ENCODE measurements around the gene PSME1.

Gene PSME1

DNA sequence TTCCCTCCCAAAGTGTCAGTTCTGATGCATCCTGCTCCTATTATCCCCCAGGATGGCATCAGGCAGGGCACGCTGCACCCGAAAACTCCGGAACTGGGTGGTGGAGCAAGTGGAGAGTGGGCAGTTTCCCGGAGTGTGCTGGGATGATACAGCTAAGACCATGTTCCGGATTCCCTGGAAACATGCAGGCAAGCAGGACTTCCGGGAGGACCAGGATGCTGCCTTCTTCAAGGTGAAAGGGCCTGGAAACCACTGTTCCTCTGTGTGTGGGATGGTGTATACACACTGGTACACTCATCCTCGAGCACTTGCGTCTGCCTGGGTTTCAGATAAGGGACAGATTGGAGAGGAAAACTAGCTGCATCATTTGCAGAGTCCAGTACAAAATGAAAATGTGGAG is 26.1 kb downstream of the PSME1 start:
- TF ChIP-seq TEAD4 (IDR thresholded peaks at IDR 0.05) (no peak), TAF1 (IDR thresholded peaks at IDR 0.05; ENCODE audit: low read depth) (no peak), TCF12 (IDR thresholded peaks at IDR 0.05; ENCODE audit: low read depth) (no peak), FOXM1 (IDR thresholded peaks at IDR 0.05; ENCODE audit: borderline replicate concordance, low read depth) (no peak), CREB1 (IDR thresholded peaks at IDR 0.05; ENCODE audit: low read depth) (no peak), CEBPB (IDR thresholded peaks at IDR 0.05) (no peak), RAD21 (IDR thresholded peaks at IDR 0.05; ENCODE audit: low read depth) (no peak), EP300 (IDR thresholded peaks at IDR 0.05; ENCODE audit: borderline replicate concordance) (no peak), YY1 (IDR thresholded peaks at IDR 0.05; ENCODE audit: low read depth) (no peak), NFIC (IDR thresholded peaks at IDR 0.05) (no peak), ZBTB7A (IDR thresholded peaks at IDR 0.05; ENCODE audit: low read depth) (no peak), EGR1 (IDR thresholded peaks at IDR 0.05) (no peak)
- TF ChIP-seq, protein P1, sequence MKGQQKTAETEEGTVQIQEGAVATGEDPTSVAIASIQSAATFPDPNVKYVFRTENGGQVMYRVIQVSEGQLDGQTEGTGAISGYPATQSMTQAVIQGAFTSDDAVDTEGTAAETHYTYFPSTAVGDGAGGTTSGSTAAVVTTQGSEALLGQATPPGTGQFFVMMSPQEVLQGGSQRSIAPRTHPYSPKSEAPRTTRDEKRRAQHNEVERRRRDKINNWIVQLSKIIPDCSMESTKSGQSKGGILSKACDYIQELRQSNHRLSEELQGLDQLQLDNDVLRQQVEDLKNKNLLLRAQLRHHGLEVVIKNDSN (IDR thresholded peaks at IDR 0.05), result no peak
- TF ChIP-seq, protein P2, sequence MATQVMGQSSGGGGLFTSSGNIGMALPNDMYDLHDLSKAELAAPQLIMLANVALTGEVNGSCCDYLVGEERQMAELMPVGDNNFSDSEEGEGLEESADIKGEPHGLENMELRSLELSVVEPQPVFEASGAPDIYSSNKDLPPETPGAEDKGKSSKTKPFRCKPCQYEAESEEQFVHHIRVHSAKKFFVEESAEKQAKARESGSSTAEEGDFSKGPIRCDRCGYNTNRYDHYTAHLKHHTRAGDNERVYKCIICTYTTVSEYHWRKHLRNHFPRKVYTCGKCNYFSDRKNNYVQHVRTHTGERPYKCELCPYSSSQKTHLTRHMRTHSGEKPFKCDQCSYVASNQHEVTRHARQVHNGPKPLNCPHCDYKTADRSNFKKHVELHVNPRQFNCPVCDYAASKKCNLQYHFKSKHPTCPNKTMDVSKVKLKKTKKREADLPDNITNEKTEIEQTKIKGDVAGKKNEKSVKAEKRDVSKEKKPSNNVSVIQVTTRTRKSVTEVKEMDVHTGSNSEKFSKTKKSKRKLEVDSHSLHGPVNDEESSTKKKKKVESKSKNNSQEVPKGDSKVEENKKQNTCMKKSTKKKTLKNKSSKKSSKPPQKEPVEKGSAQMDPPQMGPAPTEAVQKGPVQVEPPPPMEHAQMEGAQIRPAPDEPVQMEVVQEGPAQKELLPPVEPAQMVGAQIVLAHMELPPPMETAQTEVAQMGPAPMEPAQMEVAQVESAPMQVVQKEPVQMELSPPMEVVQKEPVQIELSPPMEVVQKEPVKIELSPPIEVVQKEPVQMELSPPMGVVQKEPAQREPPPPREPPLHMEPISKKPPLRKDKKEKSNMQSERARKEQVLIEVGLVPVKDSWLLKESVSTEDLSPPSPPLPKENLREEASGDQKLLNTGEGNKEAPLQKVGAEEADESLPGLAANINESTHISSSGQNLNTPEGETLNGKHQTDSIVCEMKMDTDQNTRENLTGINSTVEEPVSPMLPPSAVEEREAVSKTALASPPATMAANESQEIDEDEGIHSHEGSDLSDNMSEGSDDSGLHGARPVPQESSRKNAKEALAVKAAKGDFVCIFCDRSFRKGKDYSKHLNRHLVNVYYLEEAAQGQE (IDR thresholded peaks at IDR 0.05; ENCODE audit: low read depth), result no peak
- TF ChIP-seq, protein P3, sequence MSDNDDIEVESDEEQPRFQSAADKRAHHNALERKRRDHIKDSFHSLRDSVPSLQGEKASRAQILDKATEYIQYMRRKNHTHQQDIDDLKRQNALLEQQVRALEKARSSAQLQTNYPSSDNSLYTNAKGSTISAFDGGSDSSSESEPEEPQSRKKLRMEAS (IDR thresholded peaks at IDR 0.05), result no peak

DNA sequence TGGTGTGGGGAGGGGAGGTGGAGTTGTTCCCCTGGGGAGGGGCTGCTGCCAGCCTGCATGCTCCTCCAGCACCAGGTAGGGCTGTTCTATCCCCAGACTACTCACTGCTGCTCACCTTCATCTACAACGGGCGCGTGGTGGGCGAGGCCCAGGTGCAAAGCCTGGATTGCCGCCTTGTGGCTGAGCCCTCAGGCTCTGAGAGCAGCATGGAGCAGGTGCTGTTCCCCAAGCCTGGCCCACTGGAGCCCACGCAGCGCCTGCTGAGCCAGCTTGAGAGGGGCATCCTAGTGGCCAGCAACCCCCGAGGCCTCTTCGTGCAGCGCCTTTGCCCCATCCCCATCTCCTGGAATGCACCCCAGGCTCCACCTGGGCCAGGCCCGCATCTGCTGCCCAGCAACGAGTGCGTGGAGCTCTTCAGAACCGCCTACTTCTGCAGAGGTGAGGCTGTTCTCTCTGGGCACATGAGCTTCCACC is 28.6 kb downstream of the PSME1 start:
- TF ChIP-seq CEBPB (IDR thresholded peaks at IDR 0.05), result no peak
- TF ChIP-seq CREB1 (IDR thresholded peaks at IDR 0.05; ENCODE audit: low read depth), result no peak
- no peak for TF ChIP-seq EP300 (IDR thresholded peaks at IDR 0.05; ENCODE audit: borderline replicate concordance)
- no peak for TF ChIP-seq FOXM1 (IDR thresholded peaks at IDR 0.05; ENCODE audit: borderline replicate concordance, low read depth)
- no peak for TF ChIP-seq TAF1 (IDR thresholded peaks at IDR 0.05; ENCODE audit: low read depth)
- TF ChIP-seq, protein P1 (IDR thresholded peaks at IDR 0.05), result no peak
- TF ChIP-seq TEAD4 (IDR thresholded peaks at IDR 0.05), result no peak
- TF ChIP-seq NFIC (IDR thresholded peaks at IDR 0.05), result no peak
- TF ChIP-seq RAD21 (IDR thresholded peaks at IDR 0.05; ENCODE audit: low read depth), result no peak

DNA sequence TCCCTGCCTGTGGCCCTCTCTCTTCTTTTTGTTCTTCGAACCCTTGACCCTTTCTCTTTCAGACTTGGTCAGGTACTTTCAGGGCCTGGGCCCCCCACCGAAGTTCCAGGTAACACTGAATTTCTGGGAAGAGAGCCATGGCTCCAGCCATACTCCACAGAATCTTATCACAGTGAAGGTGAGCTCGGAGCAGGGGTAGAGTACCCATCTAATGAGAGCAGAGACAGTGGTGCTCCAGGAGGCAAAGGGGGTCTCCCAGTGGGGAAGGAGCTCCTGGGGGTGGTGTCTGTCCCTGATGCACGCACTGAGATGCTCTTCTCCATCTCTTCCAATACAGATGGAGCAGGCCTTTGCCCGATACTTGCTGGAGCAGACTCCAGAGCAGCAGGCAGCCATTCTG is 29.8 kb downstream of the PSME1 start:
- TF ChIP-seq FOXM1 (IDR thresholded peaks at IDR 0.05; ENCODE audit: borderline replicate concordance, low read depth) (no peak), TAF1 (IDR thresholded peaks at IDR 0.05; ENCODE audit: low read depth) (no peak), EGR1 (IDR thresholded peaks at IDR 0.05) (no peak), RAD21 (IDR thresholded peaks at IDR 0.05; ENCODE audit: low read depth) (no peak), TCF12 (IDR thresholded peaks at IDR 0.05; ENCODE audit: low read depth) (no peak), EP300 (IDR thresholded peaks at IDR 0.05; ENCODE audit: borderline replicate concordance) (no peak), YY1 (IDR thresholded peaks at IDR 0.05; ENCODE audit: low read depth) (no peak), ZBTB7A (IDR thresholded peaks at IDR 0.05; ENCODE audit: low read depth) (no peak), CREB1 (IDR thresholded peaks at IDR 0.05; ENCODE audit: low read depth) (no peak), CEBPB (IDR thresholded peaks at IDR 0.05) (no peak), TEAD4 (IDR thresholded peaks at IDR 0.05) (no peak), NFIC (IDR thresholded peaks at IDR 0.05) (no peak)
- TF ChIP-seq, protein P2 (IDR thresholded peaks at IDR 0.05; ENCODE audit: low read depth), result no peak
- TF ChIP-seq, protein P3 (IDR thresholded peaks at IDR 0.05), result no peak

DNA sequence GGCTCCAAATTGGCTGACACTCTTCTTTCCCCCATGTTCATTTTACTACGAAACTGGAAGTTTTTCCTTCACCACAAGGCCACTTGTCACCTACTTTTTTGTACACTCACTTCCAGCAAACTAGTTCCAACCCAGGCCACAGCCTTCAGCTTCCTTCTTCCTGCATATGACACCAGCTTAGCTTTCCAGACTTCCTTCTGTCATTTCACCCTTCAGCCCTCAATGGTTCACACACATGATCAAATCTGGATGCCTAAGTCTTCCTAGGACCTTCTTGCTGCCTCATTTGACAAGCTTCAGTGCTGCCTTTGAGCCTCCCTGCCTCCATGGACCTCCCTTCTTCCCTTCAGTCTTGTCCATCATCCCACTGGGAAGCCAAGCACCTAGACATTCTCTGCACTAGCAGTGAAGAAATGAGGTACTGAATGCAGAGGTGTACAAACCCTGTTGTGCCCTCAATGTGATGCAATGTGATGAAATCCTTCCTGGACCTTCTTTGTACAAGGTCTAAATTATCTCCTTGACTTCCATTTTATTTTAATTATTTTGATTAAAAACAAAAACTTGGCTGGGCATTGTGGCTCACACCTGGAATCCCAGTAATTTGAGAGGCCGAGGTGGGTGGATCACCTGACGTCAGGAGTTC is 31.6 kb downstream of the PSME1 start:
- no peak for TF ChIP-seq TEAD4 (IDR thresholded peaks at IDR 0.05)
- TF ChIP-seq FOXM1 (IDR thresholded peaks at IDR 0.05; ENCODE audit: borderline replicate concordance, low read depth), result no peak
- TF ChIP-seq TCF12 (IDR thresholded peaks at IDR 0.05; ENCODE audit: low read depth), result no peak
- no peak for TF ChIP-seq EGR1 (IDR thresholded peaks at IDR 0.05)
- no peak for TF ChIP-seq NFIC (IDR thresholded peaks at IDR 0.05)
- TF ChIP-seq CEBPB (IDR thresholded peaks at IDR 0.05), result no peak
- no peak for TF ChIP-seq YY1 (IDR thresholded peaks at IDR 0.05; ENCODE audit: low read depth)
- TF ChIP-seq CREB1 (IDR thresholded peaks at IDR 0.05; ENCODE audit: low read depth), result no peak
- TF ChIP-seq ZBTB7A (IDR thresholded peaks at IDR 0.05; ENCODE audit: low read depth), result no peak
- no peak for TF ChIP-seq EP300 (IDR thresholded peaks at IDR 0.05; ENCODE audit: borderline replicate concordance)
- TF ChIP-seq, protein P1 (IDR thresholded peaks at IDR 0.05), result no peak

Measured in Ishikawa (cell line).